Measurements from ENCODE around the gene GJA4. TPM values are rescaled to one million over a fixed set of nuclear protein-coding genes. Genes with fewer than 3 reads are reported as not detected.

Gene GJA4
- total RNA-seq, 1 experiment from 2014 or later: 1.4 TPM

- Mint-ChIP-seq H3K36me3 (ENCODE audit: insufficient read depth in 1 of 3, low read depth in 3 of 3) (no peaks in the 10 kb centered on the region), H3K4me1 (no peaks in the 10 kb centered on the region)
- no peak for TF ChIP-seq CTCF (conservative IDR thresholded peaks at IDR 0.05)
Measured at GRCh38 chr1:34827341-34827941, 34.6 kb downstream of the GJA4 start.

More at GRCh38 chr1:34827341-34827941, 34.6 kb downstream of the GJA4 start:
- WGBS (ENCODE audit: extremely low coverage, insufficient read length, low lambda C conversion rate): no CpG with 5 or more reads among the region's 5 CpGs
- Histone ChIP-seq H3K18ac (ENCODE audit: insufficient read length, low read depth, low read length) (no peak overlapping the region), H2AK5ac (ENCODE audit: insufficient read length, low read length) (no peak overlapping the region), H3K9me3 (ENCODE audit: control insufficient read depth, low read depth, low read length) (no peaks in the 10 kb centered on the region), H3K4ac (ENCODE audit: low read depth, low read length) (no peak overlapping the region), H2BK20ac (ENCODE audit: low read depth, low read length, poor library complexity, severe bottlenecking) (no peak overlapping the region), H4K91ac (ENCODE audit: insufficient read length, low read depth, low read length) (no peak overlapping the region), H4K8ac (replicated peaks; ENCODE audit: insufficient read length, low read depth, low read length) (no peak overlapping the region), H3K27ac (ENCODE audit: insufficient read length, low read depth, low read length) (no peak overlapping the region), H4K5ac (ENCODE audit: insufficient read length, low read depth, low read length) (no peak overlapping the region), H3T11ph (ENCODE audit: low read length) (no peak overlapping the region), H3K27me3 (ENCODE audit: insufficient read depth, low read length) (no peaks in the 10 kb centered on the region), H3K4me1 (ENCODE audit: insufficient read depth, low read length) (no peaks in the 10 kb centered on the region), H3K4me2 (ENCODE audit: insufficient read depth, insufficient read length, low read length) (no peak overlapping the region), H3K56ac (ENCODE audit: insufficient read length, low read depth, low read length) (no peak overlapping the region), H3K23ac (ENCODE audit: insufficient read length, low read depth, low read length) (no peak overlapping the region), H3K23me2 (ENCODE audit: insufficient read length, low read depth, low read length, poor library complexity, severe bottlenecking) (no peaks in the 10 kb centered on the region), H2BK15ac (ENCODE audit: low read depth, low read length) (no peak overlapping the region), H3K79me2 (ENCODE audit: insufficient read depth, low read length) (no peaks in the 10 kb centered on the region), H4K20me1 (ENCODE audit: control insufficient read depth, insufficient read depth, insufficient read length) (no peaks in the 10 kb centered on the region), H3K9ac (ENCODE audit: extremely low read depth, insufficient read length, low read length) (no peak overlapping the region), H2BK5ac (ENCODE audit: insufficient read length, low read length) (no peak overlapping the region), H2AFZ (ENCODE audit: low read length) (no peak overlapping the region), H3K79me1 (ENCODE audit: insufficient read depth, low read depth, low read length, poor library complexity, severe bottlenecking) (no peaks in the 10 kb centered on the region), H2BK12ac (ENCODE audit: insufficient read length, low read depth, low read length) (no peak overlapping the region), H2BK120ac (ENCODE audit: low read depth, low read length, poor library complexity, severe bottlenecking) (no peak overlapping the region), H3K14ac (ENCODE audit: insufficient read depth, low read length) (no peak overlapping the region)
- no peaks in the 10 kb centered on the region for H3K9me3 Mint-ChIP-seq
- no peak overlapping the region for H3K27ac Mint-ChIP-seq
- H3K4me3 Mint-ChIP-seq: no peak overlapping the region
- peaks cover 1% of the 10 kb centered on the region for H3K27me3 Mint-ChIP-seq (ENCODE audit: low read depth)
- DNase-seq: no peak
